ENCODE measurements around the gene CHST2.

DNA sequence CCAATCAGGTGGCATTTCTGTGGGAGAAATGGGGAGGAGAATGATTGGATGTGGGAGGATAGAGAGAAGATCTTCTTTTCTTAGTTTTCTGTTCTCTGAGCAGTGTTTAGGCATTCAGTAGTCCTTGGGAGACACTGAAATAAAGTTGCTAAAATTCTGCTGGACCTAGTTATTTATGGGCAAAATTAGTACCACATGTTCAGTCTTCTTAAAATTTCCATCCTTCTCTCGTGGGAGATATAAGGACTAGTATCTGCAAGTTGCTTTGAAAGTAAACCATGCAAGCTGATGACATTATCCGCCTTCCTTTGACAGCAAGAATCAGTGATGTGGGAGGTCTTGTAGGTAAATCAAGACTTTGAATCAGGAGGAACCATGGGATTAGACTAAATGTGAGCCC, 19.9 kb upstream of the CHST2 start:
- no peak for TF ChIP-seq CTCF (IDR thresholded peaks at IDR 0.05)
- no peak for TF ChIP-seq POLR2A (IDR thresholded peaks at IDR 0.05)
- TF ChIP-seq POLR2AphosphoS5 (IDR thresholded peaks at IDR 0.05): no peak
